ENCODE measurements around the gene APOH. TPM values are rescaled to one million over a fixed set of nuclear protein-coding genes. Genes with fewer than 3 reads are reported as not detected.

APOH gene
- total and polyA plus RNA-seq, 2 of the 13 experiments (the other 11 are each of a cell fraction or from before 2014, with no cell fraction given), result 4,846 to 5,748 TPM

- FAIRE-seq (no peak), DNase-seq (ENCODE audit: low spot score) (peak; percentile 35), ATAC-seq (peak; percentile 32)
- Histone ChIP-seq H3K9ac (ENCODE audit: insufficient read depth, low read depth, low read length) (no peak overlapping the region), H3K4me2 (ENCODE audit: low read depth, low read length) (no peak overlapping the region), H3K79me2 (ENCODE audit: insufficient read depth, low read length) (no peaks in the 10 kb centered on the region), H2AFZ (ENCODE audit: low read length) (no peak overlapping the region), H3K9me3 (ENCODE audit: low read length) (peaks cover 11% of the 10 kb centered on the region; the same call in 1 of the 2 replicates), H3K4me3 (replicated peaks in 1 of 3; ENCODE audit: insufficient read depth in 1 of 3, low read depth in 2 of 3, low read length in 3 of 3) (no peak overlapping the region), H3K27ac (ENCODE audit: extremely low read length, insufficient read depth, low read length) (no peak overlapping the region), H3K4me1 (ENCODE audit: insufficient read depth, low read length) (peaks cover 24% of the 10 kb centered on the region), H3K27me3 (ENCODE audit: control insufficient read depth in 1 of 2, insufficient read depth in 2 of 2, low read length in 2 of 2) (no peaks in the 10 kb centered on the region), H3K36me3 (replicated peaks in 1 of 2; ENCODE audit: control insufficient read depth in 1 of 2, insufficient read depth in 2 of 2, low read length in 2 of 2) (no peaks in the 10 kb centered on the region), H4K20me1 (ENCODE audit: insufficient read depth, low read length) (no peaks in the 10 kb centered on the region)
- POLR2A ChIA-PET, result interaction anchor here (1.0 kb wide), 1 partner anchor 10 kb away, joined by 3 read pairs; no protein-coding TSS in a partner anchor
- CTCF ChIA-PET (ENCODE audit: low intra/inter-chr PET ratio, low total read pairs), result interaction anchor here (1.4 kb wide), 1 partner anchor 52 kb away, joined by 3 read pairs; no protein-coding TSS in a partner anchor
- intact Hi-C loops (cut with micrococcal nuclease; ENCODE audit: unreplicated experiment), result loop anchor here (5.0 kb wide), 3 partner anchors 99 to 704 kb away; partner anchors contain the start of gene PRKCA
- BruUV-seq (replicated peaks), result no TSS peak
- WGBS (ENCODE audit: low lambda C conversion rate), result 73% methylated on average over 7 of the region's 8 CpGs
- in situ Hi-C loops (cut with HindIII; ENCODE audit: extremely low pct_ligation_motif_present, low pct_unique_long_range_greater_than_20kb), result loop anchor here (5.0 kb wide), 1 partner anchor 364 kb away; no protein-coding TSS in a partner anchor
- TF ChIP-seq ISX (CRISPR knock-in tag; conservative IDR thresholded peaks at IDR 0.05), result no peak
- no peak for TF ChIP-seq CTCF (CRISPR knock-in tag; IDR thresholded peaks at IDR 0.05)
- no peak for TF ChIP-seq ZNF782 (CRISPR knock-in tag; IDR thresholded peaks at IDR 0.05; ENCODE audit: borderline replicate concordance)
- no peak for TF ChIP-seq ZFP37 (CRISPR knock-in tag; IDR thresholded peaks at IDR 0.05; ENCODE audit: borderline replicate concordance)
- TF ChIP-seq ATF6 (CRISPR knock-in tag; conservative IDR thresholded peaks at IDR 0.05), result no peak
- TF ChIP-seq THAP8 (CRISPR knock-in tag; IDR thresholded peaks at IDR 0.05; ENCODE audit: borderline replicate concordance), result 0 out of 2 replicates have a peak, but pooled peaks have one; percentile 30
- TF ChIP-seq ZNF687 (CRISPR knock-in tag; IDR thresholded peaks at IDR 0.05), result 0 out of 2 replicates have a peak, but pooled peaks have one; percentile 12
- TF ChIP-seq, protein P1, sequence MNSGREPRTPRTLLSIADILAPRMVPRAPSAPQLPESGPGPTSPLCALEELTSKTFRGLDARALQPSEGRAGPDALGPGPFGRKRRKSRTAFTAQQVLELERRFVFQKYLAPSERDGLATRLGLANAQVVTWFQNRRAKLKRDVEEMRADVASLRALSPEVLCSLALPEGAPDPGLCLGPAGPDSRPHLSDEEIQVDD (CRISPR knock-in tag; IDR thresholded peaks at IDR 0.05; ENCODE audit: borderline replicate concordance), result no peak
- TF ChIP-seq ARHGAP35 (CRISPR knock-in tag; IDR thresholded peaks at IDR 0.05; ENCODE audit: borderline replicate concordance), result no peak
- TF ChIP-seq MAFF (IDR thresholded peaks at IDR 0.05; ENCODE audit: low read depth, low read length), result no peak
- peak; percentile 27; the same call in 1 of the 2 replicates for TF ChIP-seq PITX1 (CRISPR knock-in tag; IDR thresholded peaks at IDR 0.05)
- 0 out of 2 replicates have a peak, but pooled peaks have one; percentile 23 for TF ChIP-seq ZNF274 (CRISPR knock-in tag; IDR thresholded peaks at IDR 0.05)
Measured at GRCh38 chr17:66203274-66204015, 25.8 kb downstream of the APOH start.

Measured in HepG2 (cell line).